Measurements from ENCODE around the gene TMEM131L.
A peak's percentile ranks its signal among the peaks of the same experiment; 100 is the strongest.

The TMEM131L gene

DNA sequence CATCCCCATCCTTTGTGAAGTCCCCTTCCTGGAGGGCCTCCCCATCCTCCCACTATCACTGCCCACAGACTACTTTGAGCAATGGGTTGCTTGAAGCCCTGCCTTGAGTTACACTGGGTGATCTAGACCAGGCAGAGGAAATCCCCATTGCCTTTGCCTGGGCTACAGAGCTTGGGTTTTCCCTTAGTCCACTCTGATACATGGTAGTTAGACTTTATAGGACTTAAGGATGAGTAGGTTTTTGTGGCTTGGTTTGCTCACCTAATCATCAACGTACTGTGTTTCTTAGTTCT lies 56.6 kb downstream of the TMEM131L start:
- DNase-seq = peak in 1 of 2 experiments; percentile 47

DNA sequence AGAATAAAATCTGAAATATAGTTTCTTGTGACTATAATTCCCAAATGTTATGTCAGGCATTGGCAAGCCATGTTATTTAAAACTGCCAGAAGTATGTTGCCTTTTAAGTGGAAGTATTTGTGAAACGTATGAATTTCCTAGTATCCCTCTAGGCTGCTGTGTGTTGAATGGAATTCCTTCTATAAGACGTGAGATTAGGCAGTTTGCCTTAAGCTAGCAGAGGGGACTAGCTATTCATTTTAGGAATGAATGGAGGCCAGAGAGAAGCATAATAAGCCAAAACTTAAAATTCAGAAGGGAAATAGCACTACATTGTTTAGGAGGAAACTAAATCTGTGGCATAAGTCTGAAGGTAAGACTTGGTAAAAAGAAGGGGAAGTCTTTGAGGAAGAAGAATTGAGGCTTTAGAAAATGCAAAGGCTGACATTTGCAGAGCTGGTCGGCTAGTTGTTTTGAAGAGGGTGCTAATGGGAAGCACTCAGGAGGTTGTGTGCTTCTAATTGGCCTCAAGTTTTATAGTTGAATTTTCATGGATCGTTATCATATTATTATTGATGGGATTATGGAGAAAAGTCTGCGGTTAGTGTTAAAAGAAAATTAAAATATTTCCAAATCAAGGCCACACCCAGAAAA lies 57.1 kb downstream of the TMEM131L start:
- no peak for DNase-seq

DNA sequence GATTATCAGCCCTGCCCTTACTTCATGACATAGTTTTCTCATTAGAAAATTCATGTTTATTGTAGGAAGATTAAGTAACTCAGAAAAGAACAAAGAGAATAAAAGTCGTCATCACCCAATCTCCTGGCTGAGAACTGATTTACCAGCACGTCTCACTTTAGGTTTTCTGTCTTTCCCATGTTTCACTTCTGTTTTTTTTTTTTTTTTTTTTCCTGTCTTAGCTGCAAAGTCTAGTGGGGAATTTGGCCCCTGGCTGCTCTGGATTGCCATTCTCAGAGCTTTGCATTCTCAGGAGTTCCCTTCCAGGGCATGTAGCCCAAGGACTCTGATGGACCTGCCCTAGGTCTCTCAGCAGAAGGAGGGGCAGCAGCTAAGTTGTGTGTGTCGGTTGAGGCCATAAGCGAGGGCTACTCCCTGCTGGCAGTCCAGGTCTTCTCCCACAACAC lies 57.8 kb downstream of the TMEM131L start:
- no peak for DNase-seq

DNA sequence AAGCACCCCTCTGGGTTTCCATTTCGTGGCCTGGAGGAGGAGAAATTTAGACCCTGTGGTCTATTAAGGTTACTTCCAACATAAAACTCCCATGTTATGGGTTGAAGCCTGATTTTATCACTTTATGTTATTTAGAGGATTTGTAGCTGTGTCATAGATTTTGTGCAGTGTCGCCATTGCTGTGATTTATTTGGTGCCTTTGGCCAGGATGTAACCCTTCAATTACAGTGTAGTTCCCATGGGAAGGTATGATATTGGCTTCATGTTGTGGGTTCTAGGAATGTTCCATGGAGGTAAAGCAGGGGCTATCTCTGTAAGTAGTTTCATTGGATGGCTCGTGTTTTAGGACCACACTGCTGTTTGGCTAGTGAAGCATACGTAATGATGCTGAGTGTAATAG lies 58.5 kb downstream of the TMEM131L start:
- DNase-seq = no peak

DNA sequence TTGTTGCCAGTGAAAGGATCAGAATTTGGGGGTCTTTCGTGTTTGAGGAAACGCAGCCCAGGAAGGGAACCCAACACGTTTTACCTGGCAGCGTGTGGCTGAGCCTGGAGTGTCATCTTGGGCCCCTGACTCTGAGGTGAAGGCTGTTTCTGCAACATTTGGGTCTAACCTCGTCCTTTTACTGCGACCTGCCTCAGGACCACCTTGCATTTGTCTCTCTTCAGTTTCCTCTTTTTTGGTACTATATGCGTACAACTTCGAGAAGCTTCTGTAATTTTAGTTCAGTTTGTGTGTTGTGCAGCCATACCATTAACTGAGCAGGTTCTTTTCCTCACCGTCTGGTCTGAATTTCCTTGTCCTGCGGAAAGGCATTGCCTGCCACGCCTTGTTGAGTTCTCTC lies 61.5 kb downstream of the TMEM131L start:
- DNase-seq = no peak

DNA sequence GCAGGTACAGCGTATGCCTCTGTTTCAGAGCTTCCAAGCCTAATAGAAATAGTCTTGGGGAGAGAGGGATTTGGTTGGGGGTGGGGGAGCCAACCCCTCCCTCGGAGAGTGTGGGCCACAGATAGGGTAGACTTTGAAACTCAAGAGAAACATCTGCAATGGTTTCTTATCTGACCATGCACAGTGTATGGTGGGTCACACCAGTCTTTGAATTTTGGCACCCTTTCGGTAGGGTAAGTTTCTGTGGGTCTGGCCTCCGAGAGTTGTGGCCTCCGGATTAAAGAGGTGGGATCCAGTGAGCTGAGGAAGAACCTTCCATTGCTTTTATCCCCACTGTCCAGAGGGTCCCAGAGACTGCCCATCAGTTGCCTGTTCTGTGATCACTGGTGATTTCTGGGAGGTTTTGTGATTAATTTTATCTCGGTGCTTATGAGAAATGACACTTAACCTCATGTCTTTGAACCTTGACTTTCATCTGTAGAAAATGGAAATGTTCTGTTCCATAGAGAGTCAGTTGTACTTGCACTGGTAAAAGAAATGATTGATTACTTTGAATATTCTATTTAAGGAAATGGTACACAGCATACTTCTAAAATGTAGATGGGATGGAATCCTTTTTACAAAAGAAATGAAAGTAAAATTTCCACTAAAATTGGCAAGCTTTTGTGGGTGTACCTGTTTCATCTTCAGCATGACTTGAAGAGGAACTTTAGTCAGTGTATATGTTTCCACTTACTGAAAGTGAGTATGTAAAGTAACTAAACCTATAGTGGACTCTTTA lies 62.7 kb downstream of the TMEM131L start:
- DNase-seq = no peak

DNA sequence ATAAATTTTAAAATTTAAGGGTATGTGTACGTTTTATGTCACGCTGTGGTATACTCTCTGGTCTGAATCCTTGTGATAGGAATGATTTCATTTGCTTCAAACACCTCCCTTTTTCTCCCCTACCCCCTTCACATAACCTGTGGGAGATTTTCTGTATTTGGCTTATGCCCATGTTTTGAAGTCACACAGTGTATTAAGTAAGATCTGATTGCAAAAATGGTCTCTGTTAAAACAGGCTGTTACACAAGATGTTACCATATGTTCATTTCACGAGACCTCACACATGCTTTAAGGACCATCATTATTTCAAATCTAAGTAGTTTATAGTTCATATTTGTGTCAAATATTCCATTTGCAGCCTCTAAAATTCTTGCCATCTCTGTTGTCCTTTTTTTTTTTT lies 63.5 kb downstream of the TMEM131L start:
- DNase-seq = no peak

DNA sequence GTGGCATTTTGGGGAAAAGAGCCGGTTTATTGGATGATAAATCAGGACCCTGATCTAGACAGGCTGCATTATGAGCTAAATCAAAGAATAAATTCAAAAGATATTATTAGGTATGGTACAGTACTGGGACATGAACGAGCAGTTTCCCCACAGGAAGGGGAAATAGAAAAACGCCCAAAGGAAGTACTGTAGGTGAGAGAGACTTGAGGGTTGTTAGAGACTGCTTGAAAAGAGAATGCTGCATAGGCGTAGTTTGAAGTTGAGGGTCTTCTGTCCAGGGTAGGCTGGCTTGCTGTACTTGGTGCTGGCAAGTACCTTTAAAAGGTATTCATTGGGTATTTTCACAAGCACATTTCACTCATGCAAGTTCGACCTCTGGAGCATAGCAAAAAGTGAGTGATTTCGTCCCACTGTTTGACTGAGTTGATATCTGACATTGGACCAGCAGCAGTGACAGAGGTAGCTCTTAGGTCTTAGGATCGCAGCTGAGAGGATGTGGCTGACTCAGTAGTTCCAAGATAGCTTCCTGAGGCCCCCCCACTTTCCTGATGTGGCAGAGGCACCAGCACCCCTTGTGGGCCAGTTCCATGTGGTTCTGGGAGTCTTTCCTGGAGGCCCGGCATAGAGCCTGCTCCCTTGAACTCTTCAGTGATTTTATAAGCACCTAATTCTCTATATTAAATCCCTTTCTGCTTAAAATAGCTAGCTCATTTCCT lies 64.3 kb downstream of the TMEM131L start:
- peak in 1 of 2 experiments; percentile 64 for DNase-seq

DNA sequence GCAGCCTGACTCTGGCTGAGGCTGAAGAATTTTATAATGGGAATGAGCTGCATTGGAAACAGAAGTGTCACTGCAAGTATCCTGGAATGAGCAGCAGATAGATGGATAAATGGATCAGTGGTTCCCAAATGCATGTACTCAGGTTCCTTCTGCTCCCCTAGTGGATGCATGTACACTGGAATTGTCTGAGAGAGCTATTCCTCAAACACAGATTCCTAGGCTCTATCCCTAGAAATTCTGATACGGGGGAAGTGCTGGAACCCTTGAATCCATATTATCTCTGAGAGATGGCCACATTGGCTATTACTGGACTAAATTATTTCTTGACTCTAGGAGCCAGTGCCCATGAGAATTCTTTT lies 64.8 kb downstream of the TMEM131L start:
- no peak for DNase-seq

DNA sequence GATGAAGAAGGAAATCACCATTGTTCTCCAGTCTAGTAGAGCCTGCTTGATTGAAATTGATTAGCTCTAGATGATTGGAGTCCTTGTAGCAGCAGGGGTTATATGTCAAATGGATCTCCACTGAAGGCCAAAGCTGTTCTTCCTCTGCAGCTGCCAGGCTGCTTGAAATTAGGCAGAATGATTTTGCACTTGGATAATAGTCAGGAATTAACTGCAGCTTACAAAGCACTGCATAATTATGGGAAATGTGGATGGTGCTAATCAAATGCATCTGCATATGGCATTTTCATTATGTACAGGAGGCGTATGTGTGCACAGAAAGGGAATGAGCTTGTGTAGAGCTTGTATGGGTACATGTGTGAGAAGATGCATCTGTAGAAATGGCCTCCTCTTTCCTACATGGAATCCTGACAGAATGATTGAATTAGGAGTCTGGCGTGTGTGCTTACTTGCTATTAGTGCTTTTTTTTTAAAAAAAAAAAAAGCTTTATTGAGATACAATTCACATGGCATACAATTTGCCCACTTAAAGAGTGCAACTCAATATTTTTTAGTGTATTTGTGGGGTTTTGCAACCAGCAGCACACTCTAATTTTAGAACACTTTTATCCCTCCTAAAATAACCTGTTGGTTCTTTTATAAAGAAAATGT lies 65.9 kb downstream of the TMEM131L start:
- no peak for DNase-seq

DNA sequence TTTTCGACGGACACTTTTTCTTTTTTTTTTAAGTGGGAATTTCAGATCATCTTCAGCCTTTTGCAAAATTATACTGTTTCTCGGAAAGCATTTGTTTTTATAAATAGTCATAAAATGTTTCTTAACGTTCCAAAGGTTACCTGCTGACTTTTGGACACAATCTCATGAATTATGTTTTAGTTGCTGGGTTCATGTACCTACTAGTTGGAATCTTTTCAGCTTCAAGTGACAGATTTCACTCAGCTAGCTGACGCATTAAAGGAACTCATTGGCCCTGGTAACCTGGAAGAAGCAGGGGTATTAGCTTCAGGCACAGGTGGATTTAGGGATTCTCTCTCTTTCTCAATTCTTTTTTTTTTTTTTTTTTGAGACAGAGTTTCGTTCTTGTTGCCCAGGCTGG lies 66.5 kb downstream of the TMEM131L start:
- no peak for DNase-seq

DNA sequence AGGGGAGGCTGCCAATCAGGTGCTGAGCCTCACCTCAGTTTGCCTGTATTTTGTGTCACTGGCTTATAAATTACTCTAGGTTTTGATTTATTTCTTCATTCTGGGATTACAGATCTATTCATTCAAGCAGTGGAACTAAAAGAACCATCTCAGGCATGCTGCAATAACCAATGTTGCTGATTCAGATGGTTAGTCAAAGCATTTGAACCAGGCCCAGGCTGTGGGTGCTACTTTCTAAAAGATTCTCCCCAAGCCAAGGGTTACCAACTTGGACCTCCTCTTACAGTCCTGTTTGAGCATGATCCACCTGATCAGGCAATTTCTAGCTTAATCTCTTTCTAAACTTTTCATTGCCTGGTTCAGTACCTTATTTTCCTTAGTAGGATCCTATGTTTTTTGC lies 67.2 kb downstream of the TMEM131L start:
- no peak for DNase-seq

DNA sequence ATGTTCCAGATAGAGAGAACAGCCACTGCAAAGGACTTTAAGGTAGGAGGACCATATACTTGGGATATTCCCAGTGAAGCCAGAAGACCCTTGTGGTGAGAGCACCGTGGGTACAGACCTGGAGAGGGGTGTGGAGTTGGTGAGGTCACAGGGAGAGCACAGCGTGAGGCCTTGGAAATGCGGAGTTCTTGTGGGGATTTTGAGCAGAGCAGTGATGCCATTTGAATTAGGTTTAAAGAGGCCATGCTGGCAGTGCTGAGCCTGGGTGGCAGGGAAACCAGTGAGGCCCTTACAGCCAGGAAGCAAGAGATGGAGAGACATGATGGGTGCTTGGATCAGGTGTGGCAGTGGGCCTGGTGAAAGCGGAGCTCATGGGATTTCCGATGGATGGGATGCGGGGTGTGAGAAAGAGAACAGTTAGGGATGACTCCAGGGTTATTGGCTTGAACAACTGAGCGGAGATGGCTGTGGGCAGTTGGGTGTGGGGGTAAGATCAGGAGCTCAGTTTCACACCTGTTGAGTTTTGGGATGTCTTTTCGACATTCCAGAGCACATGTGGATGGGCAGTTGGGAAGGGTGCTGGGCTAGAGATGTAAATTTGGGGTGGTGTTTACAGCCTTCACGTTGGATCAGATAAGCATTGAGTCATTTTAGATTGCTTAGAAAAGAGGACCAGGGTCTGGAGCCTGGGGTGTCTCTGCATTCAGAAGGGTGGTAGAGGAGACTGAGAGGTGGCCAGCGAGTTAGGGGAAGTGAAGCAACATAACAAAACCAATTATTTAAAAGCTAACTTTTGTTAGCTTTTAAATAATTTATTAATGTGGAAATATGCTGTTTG lies 68.9 kb downstream of the TMEM131L start:
- no peak for DNase-seq

DNA sequence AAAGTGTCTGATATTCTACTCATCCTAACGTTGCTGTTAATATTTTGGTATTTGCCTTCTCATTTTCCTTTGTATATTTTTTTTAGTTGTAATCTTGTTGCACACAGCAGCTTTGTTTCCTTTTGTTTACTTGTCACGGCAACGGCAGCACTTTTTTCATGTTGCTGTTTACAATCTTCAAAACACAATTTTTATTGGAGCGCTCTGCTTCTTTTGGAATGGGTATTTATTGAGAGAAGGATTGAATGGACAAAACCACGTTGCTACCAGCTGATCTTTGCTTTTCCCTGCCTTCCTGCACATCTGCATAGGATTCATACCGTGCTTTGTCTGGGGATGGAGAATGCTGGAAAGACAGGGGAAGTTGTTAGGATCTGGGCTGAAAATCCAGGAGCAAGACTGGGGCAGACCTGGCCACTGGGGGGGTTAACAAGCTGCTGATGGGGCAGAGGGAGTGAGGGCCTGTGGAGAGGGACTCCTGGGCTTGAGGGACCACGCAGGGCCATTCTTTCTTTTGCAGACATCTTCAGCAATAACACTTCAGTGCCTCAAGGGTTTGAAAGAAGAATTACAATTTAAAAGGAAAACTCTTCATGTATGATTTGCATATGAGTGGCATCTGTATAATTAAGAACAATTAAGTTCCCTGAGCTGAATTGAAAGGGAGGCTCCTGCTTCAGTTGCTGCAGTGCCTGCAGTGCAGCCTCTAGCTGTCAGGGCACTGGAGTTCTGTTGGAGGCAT lies 69.8 kb downstream of the TMEM131L start:
- no peak for DNase-seq

DNA sequence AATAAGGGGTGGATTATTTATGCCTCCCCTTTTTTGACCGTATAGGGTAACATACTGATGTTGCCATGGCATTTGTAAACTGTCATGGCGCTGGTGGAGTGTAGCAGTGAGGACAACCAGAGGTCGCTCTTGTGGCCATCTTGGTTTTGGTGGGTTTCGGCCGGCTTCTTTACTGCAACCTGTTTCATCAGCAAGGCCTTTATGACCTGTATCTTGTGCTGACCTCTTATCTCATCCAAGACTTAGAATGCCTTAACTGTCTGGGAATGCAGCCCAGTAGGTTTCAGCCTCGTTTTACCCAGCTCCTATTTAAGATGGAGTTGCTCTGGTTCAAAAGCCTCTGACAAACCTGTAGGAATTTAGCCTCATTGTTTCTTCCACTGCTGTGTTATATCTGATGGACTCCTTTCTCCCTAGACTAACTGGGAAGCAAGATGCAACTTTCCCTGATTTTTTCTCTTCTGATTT lies 71.4 kb downstream of the TMEM131L start:
- DNase-seq = no peak

DNA sequence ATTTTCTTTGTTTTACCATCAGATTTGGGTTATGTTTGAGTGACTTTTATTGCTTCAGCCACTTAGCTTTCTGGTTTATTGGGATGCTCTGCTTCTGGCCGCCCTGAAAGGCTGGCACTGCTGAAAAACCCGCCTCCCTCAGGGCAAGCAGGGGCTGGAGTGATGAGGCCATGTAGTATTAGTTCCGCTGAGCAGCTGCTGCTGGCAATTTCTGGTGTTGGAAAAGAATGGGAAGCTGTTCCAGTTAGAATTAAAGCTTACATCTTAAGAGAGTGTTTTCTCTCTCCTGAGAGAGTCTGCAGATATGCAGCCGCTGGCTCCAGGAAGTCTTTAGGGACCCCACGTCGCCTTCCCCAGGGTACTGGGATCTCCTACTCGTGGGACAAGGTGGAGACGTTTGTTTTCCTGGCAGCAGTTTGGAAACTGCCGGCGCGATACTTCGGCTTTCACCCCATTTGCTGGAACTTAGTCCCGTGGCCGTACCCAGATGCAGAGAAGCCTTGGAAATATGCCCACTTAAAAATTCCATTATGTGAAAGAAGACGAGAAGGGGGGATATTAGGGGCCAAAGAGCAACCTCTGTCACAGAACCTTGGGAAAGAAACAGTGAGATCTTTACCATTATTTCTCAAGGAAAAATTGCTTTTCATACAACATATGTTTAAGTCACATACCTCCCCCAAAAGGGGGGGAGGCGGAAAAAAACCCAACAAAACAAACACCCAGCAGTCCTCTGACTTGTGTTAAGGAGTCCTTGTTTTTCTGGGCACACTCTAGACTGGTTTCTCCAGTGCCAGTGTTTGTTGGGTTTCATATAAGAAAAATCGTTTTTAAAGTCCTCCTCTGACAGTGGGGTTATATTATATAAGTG lies 72.6 kb downstream of the TMEM131L start:
- no peak for DNase-seq

DNA sequence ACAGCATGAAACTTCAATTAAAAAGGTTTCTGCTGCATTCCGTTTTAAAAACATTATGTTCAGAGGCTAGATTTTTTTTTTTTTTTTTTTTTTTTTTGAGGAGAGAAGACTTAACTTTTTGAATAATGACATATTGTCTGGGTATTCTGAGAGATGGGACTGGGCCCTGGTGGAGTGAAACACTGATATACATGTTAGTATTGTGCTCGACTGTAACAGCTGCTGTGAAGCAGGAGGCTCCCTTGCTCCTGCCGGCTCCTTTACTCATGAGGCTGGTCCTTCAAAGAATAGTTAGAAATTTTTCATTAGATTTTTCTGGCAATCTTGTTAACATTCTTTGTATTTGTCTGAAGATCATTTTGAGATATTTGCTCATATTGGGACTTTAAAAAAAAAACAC lies 73.3 kb downstream of the TMEM131L start:
- no peak for DNase-seq

DNA sequence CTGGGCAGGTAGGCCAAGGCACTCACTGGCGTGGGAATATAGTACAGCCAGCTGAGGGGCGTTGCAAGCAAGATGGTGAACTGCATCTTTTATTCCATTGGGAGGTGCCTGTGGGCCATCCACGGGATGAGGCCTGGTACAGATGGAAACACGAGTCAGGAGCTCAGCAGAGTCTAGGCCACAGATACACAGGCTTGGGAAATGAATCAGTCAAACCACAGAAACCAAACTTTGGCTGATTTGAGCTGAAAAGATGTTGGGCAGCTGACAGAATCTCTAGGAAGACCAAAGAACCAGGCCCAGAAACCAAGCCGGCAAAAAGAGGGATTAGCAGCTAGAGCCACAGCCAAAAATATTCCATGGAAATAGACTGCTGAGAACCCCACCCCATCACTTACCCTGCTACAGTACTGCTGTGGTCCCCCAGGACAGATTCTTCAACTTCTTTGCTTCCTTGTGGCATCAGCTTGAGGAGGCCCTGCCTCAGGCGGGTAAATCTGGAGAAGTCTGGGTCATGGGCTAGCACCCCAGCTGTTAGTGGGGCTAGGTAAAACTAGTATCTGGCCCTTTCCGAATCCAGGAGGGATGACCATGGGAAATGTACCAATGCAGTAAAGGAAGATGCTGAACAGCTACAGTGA lies 75.4 kb downstream of the TMEM131L start:
- DNase-seq = no peak

DNA sequence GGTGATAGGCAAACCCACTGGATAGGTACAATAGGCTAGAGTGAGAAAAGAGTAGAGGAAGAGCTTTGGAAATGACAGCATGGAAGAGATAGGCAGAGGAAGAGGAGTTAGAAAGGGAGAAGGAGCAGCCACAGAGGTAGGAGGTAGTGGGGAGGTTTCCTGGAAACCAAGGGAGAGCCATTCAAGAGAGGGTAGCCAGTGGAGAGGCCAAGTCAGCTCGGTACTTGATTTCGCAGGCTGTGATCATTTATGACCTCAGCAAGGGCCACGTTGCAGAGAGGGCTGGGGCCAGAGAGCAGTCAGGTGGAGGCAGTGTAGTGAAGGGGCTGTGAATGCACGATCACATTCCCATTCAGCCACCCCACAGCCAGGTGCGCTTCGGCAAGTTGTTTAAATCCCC lies 76.0 kb downstream of the TMEM131L start:
- DNase-seq = no peak

DNA sequence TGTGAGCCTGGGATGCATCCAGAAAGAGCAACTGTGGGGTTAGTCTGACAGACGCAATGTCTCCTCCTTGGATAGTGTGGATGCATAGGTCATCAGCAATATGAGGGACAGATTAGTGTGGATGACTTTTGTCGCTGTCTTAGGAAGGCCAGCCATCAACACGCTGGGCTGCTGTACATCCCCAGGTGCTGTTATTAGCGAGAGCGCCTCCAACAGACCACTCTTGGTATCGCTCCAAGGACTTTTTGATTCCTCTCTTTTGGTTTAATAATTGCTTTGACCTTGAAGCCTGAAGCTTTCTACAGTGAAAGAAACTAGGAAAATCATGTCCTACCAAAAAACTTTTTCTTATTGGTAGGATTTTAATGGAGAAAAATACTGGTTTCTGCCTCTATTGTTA lies 76.7 kb downstream of the TMEM131L start:
- DNase-seq = no peak

All from stimulated activated CD4-positive, alpha-beta T cell treated with anti-CD3 and anti-CD28 coated beads, Interleukin-4, amount 100 ng/mL, for 4 hours (primary cell).